HG02970 (cell line): ENCODE results near the gene EPHA2.

ENCODE experiments used
- ATAC-seq: cut with Tn5 transposase; IDR thresholded peaks from one replicate; pipeline ENCODE4 v1.9.1; 2021; ENCODE audit warnings: mild to moderate bottlenecking, moderate library complexity, moderate number of reproducible peaks; ENCODE audit not compliant: unreplicated experiment, low FRiP score

The EPHA2 gene

DNA sequence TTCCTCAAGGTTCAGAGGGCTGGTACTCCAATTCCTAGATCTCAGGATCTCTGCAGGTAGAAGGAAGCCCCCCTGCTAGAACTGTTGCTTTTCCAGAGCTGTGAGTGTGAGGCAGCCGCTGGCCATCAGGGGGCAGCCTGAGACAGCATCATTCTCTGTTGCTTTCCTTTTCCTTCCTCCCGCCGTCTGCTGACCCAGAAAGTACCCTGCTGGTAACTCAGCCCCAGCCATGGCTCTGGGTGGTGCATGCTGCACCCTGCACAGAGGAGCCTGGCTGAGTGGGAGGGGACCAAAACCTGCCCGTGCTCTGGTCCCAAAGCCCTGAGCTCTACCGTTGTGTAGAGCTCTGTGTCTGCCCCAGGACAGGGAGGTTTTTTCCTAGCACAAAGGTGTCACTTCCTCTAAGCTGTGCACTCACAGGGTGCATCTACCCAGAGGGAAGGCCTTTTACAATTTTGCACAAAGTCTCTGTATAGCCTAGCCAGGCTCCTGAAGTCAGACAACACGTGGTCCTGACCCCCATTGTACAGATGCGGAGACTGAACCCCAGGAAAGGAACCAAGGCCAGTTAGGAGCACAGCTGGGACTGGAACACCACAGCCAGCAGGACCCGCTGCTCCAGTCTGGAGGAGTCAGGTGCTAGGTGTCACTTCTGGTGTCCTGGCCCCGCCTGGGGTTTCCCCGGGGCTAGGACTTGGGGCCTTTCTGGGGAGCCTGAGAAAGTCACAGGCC lies 76.8 kb downstream of the EPHA2 start:
- no peak for ATAC-seq

DNA sequence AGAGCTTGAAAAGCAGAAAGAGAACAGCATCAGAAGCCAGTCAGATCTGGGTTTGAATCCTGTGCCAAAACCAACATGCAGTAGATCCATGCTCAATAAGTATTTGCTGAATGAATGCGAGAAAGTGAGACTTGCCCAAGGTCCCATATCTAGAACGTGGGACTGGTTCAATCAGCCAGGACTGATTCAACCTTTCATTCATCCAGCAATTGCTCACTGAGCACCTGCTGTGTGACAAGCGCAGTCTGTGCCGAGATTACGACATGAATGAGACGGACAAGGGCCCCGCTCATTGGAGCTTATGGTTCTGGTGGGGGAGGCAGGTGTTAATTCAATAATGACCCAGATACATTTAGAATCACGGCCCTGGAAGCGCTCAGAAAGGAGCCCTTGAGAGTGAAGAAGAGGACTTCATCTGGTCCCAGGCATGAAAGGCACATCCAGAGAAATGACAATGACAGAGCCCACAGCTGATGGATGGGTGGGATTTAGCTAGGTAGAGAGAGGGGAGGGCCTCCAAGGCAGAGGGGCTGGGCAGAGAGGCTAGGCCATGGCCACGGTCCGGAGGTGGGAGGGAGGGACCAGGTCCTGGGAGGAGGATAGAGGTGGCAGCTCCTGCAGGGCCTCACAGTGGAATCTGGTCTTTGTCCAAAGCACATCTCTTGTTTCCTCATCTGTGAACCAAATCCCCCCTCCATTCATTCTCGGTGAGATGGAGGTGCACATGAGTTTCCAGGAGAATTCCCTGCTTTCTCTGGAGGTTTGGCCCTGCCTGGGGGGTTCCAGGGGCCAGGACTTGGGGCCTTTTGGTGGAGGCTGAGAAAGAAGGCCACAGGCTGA lies 78.2 kb downstream of the EPHA2 start:
- no peak for ATAC-seq

DNA sequence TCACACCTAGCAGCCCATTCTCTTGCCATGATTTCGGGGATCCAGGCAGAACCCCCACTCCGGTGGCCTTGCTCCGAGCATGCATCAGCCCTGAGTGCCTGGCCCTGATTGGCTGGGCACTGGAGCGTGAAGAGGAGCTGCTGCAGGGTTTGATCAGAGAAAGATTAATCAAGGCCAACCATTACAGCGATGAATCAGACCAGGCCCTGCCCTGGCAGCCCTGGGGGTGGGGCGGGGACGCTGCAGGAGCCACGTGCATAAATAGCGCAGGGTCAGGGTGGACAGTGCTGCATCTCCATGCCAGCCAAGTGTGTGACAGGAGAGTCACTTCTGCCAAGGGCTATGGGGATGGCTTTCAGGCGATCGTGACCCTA lies 79.0 kb downstream of the EPHA2 start:
- ATAC-seq = no peak

DNA sequence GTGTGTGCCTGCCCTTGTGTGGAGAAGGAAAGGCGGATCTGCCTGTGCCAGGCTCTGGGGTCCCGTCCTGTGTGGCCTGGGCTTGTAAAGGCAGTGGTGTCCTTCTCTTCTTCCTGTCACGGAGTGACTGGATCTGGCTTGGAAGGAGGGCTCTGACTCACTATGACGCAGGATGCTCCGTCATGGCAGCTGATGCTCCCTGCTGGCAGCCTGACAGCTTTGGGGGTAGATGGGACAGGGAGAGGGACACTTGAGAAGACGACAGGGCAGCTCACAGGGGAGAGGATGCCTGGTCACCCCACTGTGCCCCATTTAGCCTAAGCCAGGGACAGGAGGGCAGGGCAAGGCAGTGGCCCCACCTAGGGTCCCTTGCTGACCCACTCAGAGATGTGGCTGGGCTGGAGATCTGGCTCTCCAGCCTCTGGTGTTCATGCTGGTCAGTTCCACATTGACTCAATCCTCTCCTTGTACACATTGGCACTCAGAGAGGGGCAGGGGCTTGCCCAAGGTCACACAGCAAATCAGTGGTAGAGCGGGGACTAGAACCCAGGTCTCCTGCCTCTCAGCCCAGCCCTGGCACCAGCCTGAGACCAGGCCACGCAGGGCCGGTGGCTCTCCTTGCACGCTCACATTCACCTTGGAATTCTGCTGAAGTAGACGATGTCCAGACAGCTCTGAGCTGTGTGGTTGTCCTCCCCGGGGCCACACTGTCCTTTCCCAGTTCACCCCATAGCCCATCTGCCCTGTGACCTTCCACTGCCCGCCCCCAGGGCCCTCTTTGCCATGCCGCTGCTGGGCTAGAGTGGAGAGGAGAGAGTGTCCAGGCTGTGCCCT lies 79.6 kb downstream of the EPHA2 start:
- no peak for ATAC-seq

DNA sequence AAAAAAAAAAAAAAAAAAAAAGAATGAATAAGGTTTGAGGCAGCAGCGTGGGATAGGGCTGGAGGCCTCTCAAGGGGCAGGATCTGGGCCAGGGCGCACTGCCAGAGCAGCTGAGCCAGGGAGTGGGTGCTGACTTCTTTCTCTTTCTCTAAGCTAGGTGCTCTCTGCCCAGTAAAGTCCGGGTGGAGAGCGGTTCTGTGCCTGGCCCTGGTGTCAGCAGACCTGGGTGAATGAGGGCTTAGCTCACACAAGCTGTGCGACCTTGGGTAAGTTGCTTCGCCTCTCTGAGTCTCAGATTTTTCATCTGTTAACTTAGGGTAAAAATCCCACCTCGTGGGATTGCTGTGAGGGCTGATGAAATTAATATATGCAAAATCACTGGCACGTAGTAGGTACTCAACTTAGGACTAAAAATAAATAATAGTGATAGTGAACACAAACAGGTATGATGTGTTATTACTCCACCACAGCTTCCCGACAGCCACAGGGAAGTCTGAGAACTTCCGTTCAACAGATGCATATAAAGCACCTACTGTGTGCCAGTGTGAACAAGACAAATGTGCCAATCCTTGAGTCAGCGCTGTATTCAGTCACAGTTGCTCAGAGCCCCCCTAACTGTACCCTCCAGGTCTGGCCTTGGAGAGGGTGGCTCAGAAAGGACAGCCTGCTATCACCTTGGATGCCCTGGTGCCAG lies 80.4 kb downstream of the EPHA2 start:
- no peak for ATAC-seq
